Measurements from ENCODE around the gene TMEM126B.

DNA sequence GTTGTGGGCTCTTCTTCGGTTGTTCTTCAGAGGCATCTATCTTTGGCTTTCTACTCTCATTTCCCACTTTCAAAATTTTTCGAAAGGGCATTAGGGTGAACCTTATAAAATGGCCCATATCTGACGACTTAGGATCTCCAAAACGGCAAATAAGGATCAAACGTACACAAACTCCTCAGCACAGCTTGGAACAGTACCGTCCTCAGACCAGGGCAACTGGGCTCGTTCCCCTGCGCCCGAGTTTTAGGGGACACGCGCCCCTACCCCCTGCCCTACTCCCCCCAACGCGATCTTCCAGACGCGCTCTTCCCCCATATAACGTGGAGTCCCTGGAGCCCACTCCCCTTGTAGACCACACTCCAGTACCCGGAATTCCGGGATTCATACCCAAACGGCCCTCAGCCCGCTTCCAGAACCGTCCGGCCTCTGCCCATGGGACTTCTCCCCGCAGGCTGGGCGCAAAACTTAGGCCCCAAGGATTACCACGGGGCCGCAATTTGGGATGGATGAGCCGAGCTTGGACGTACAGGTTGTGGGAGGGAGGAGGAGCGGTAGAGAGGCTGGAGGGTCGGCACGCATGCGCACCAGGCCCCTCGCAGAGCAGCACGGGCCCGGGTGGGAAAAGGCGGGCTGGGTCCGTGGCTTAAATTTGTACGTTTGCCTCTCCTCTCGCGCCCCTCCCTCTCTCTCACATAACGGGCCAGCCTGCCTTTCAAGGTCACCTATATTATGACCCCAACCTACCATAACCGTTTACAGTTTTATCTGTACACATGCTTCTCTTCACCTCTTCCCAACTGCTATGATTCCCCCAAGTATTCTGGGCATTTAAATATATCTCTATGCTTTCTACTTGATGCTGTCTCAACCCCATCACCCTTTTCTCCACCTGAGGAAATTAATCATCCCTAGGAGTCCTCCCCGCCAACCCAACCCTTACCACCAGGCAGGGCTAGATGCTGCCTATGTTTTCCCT lies 54.2 kb downstream of the TMEM126B start:
- TF ChIP-seq POLR2A (IDR thresholded peaks at IDR 0.05; ENCODE audit: low read length) (peak; percentile 21), GATA1 (IDR thresholded peaks at IDR 0.05; ENCODE audit: low read depth, low read length) (no peak)
